Brain microvascular endothelial cell (primary cell): ENCODE measurements around the gene OR13A1.

Source experiments
- DNase-seq: peaks from one replicate; pipeline ENCODE4 v3.0.0-alpha.2; 2020
- H3K27ac ChIP-seq: fragments of 250-450 bp; sonication (Bioruptor Pico); 2 replicates; pipeline ENCODE4 v1.5.1; 2020; ENCODE audit warnings: mild to moderate bottlenecking, moderate library complexity
- H3K27me3 ChIP-seq: fragments of 250-450 bp; sonication (Bioruptor Pico); replicated peaks from 2 replicates; pipeline ENCODE4 v1.5.1; 2020; ENCODE audit warnings: mild to moderate bottlenecking
- H3K36me3 ChIP-seq: fragments of 250-450 bp; sonication (Bioruptor Pico); replicated peaks from 2 replicates; pipeline ENCODE4 v1.5.1; 2020; ENCODE audit warnings: mild to moderate bottlenecking
- H3K4me3 ChIP-seq: 2 replicates; pipeline ENCODE4 v1.5.1; 2011; ENCODE audit warnings: low read depth, mild to moderate bottlenecking, control low read depth, low read length, moderate library complexity
- in situ Hi-C: cut with HindIII; loops from 2 replicates; pipeline ENCODE4 v1.10.0; 2017; ENCODE audit warnings: low sequenced_read_pairs, low pct_ligation_motif_present
- TF ChIP-seq, protein P1 (sequence below): IDR thresholded peaks from 2 replicates; pipeline ENCODE4 v1.5.1; 2011; ENCODE audit warnings: low read depth, mild to moderate bottlenecking, moderate library complexity, low read length, control low read depth, inconsistent platforms; ENCODE audit errors: missing control alignments

Gene OR13A1

DNA sequence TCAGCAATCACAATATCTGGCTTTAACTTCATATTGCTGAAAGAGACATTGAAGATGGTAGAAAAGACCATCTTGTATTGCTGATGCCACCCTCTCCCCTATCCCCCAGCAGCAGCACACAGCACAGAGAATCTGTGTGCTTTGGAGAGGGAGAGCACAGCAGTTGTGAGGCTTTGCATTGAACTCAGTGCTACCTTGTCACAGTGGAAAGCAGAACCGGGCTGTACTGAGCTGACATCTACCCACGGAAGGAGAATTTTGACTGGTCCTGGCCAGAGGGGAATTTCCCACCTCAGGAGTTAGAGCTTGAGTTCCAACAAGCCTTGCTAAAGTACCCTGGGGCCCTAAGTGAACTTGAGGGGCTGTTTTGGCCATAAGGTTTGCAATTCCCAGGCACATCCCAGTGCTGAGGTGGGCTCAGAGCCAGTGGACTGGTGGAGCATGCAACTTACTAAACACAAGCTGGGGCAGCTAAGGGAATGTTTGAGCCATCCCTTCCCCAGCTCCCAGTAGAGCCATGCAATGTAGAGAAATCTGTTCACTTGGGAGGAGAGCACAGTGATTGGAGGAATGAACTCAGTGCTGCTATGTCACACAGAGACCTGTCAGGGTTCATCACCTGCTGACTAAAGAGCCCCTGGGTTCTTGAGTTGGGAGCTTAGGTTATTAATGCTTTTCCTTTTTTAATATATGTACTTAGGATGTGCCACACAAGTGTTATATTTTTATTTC, 62.1 kb downstream of the OR13A1 start:
- no peaks in the 10 kb centered on the region for H3K27me3 ChIP-seq
- no peak overlapping the region for H3K4me3 ChIP-seq
- in situ Hi-C loops = no loop called here
- TF ChIP-seq, protein P1, sequence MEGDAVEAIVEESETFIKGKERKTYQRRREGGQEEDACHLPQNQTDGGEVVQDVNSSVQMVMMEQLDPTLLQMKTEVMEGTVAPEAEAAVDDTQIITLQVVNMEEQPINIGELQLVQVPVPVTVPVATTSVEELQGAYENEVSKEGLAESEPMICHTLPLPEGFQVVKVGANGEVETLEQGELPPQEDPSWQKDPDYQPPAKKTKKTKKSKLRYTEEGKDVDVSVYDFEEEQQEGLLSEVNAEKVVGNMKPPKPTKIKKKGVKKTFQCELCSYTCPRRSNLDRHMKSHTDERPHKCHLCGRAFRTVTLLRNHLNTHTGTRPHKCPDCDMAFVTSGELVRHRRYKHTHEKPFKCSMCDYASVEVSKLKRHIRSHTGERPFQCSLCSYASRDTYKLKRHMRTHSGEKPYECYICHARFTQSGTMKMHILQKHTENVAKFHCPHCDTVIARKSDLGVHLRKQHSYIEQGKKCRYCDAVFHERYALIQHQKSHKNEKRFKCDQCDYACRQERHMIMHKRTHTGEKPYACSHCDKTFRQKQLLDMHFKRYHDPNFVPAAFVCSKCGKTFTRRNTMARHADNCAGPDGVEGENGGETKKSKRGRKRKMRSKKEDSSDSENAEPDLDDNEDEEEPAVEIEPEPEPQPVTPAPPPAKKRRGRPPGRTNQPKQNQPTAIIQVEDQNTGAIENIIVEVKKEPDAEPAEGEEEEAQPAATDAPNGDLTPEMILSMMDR = no peak
- H3K36me3 ChIP-seq = no peaks in the 10 kb centered on the region
- DNase-seq = no peak
- H3K27ac ChIP-seq = no peak overlapping the region
